GM19035 (cell line): ENCODE data around the gene HRH1.
"Not testable (repeated sequence)": the region's sequence is repeated elsewhere in the genome, so short reads cannot be mapped to it uniquely, and the experiment has no call there.

Experiments
- ATAC-seq: cut with Tn5 transposase; IDR thresholded peaks from one replicate; pipeline ENCODE4 v1.9.1; 2021; ENCODE audit not compliant: unreplicated experiment

HRH1 gene, protein sequence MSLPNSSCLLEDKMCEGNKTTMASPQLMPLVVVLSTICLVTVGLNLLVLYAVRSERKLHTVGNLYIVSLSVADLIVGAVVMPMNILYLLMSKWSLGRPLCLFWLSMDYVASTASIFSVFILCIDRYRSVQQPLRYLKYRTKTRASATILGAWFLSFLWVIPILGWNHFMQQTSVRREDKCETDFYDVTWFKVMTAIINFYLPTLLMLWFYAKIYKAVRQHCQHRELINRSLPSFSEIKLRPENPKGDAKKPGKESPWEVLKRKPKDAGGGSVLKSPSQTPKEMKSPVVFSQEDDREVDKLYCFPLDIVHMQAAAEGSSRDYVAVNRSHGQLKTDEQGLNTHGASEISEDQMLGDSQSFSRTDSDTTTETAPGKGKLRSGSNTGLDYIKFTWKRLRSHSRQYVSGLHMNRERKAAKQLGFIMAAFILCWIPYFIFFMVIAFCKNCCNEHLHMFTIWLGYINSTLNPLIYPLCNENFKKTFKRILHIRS

DNA sequence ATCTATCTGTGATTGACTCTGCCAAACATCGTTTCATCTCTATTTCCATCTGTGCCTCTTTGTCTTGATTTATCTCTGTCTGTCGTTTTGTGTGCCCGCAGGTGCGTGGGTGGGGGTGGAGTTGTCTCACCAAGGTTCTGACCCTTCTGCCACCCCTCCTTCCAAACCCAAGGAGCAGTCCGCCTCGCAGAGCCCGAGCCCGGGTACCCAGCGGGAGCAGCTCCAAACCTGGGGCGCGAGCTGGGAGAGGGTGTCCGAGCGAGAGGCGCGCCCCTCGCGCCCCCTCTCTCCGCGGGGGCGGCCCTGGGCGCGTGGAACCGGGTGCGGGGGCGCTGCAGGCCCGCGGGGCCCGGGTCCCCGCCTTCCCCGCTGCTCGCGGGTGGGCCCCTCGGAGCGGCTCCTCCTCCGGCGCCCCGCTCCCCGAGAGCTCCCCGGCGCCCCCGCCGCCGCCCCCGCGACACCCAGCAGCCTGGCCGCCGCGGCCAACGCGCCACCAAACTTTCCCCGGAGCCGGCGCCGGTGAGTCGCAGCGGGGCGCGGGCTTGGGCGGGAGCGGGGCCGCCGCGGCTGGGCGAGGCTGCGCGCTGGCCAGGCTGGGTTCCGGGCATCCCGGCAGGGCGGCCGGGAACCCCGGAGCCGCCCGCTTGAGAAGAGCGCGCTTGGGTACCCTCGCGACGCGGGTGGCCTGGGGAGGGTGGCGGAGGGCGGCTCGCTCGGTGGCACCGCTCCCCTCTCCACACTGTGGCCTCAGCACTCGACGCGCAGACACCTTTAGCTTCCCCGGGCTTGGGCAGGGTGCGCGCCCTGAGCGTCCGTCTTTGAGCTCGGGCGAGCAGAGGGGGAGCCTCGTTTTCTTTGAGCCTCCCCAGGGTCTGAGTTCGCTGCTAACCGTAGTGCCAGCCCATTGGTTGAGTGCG, at the start of gene HRH1:
Gene HRH1, plus strand, starts transcription at position 458 of the 917 bp plus-strand sequence. CDS start 104,545 bp downstream, outside the sequence.
- no peak for ATAC-seq

DNA sequence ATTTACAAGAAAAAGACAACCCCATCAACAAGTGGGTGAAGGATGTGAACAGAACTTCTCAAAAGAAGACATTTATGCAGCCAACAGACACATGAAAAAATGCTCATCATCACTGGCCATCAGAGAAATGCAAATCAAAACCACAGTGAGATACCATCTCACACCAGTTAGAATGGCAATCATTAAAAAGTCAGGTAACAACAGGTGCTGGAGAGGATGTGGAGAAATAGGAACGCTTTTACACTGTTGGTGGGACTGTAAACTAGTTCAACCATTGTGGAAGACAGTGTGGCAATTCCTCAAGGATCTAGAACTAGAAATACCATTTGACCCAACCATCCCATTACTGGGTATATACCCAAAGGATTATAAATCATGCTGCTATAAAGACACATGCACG, 41.0 kb upstream of the HRH1 start:
- not testable (repeated sequence) for ATAC-seq

DNA sequence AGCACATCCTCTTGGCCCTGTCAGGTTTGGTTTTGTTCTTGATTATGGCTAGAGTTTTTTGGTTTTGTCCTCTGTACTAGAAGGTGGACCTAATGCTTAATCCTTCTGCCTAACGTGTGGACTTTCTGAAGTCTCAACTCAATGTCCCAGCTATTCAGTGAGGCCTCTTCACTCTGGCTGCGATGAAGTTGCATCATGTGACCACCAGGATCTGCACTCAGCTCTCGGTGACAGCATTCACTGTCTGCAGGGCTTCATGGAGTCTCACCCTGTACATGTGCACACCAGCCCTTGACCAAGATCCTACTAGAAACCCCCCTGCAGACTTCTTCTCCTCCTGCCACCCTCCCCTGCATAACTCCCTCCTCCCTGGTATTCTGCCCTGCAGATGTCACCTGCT, 38.7 kb upstream of the HRH1 start:
- no peak for ATAC-seq

DNA sequence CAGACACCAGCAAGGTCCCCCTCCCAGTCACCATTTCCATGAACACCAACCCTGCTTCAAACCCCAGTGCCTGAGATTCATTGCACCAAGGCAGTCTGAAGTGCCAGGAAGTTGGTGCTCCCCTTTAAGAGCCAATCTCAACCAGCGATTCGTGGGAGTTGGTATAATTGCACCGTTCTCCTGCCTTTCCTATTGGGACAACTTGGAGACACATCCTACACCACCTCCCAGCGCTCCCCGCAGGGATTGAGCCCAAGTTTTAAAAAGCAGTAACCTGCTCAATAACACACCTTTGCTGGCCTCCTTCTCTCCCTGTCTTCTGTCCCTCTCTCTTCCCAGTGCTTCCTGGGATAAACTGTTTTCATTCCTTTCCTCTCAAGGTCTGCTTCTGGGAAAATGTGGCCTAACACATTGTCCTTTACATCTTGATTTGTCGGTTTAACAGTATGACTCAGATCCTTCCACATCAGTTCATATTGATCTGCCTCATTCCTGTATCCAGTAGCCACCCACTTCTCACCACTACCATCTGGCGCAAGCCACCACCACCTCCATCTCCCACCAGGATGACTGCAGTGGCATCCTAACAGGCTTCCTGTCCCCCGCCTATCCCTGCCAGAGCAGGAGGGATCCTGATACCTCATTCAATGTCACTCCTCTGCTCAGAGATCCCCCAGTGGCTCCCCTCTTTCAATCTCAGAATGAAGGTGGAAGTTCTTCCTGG, 37.8 kb upstream of the HRH1 start:
- no peak for ATAC-seq

DNA sequence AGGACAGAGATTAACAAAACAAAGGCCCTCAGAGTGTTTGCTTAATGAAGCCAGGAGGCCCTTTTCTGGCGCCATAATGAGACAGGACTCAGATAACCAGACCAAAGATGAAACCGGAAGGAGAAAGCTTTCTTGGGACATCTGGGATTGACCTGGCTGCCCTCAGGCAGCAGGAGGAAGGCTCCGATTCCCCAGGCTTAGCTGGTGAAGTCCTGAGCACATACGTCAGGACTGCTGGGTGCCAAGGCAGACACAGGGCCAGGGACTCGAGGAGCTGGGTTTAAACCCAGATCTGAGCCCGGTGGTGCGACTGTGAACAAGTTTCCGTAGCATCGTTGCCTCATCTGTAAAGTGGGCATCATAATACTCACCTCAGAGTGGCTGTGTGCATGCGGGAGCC, 36.7 kb upstream of the HRH1 start:
- ATAC-seq, result no peak

DNA sequence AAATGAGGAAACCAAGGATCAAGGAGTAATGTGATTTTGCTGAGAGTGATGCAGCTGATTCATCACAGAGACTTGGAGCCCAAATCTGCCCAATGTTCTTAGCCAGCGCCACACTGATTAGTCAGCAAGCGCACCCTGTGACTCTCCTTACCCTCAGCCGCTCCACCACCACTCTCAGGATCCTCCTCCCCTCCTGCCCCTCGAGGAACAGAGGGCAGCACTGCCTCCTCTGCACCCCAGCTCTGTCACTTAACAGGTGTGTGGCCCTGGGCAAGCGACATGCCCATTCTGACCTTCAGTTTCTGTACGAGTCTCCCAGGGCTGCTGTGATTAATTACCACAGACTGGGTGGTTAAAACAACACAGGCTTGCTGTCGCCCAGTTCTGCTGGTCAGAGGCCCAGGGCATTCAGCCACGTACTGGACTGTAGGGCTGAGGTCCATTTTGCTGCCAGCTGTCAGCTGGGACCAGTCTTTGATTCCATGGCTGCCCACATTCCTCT, 36.1 kb upstream of the HRH1 start:
- no peak for ATAC-seq

DNA sequence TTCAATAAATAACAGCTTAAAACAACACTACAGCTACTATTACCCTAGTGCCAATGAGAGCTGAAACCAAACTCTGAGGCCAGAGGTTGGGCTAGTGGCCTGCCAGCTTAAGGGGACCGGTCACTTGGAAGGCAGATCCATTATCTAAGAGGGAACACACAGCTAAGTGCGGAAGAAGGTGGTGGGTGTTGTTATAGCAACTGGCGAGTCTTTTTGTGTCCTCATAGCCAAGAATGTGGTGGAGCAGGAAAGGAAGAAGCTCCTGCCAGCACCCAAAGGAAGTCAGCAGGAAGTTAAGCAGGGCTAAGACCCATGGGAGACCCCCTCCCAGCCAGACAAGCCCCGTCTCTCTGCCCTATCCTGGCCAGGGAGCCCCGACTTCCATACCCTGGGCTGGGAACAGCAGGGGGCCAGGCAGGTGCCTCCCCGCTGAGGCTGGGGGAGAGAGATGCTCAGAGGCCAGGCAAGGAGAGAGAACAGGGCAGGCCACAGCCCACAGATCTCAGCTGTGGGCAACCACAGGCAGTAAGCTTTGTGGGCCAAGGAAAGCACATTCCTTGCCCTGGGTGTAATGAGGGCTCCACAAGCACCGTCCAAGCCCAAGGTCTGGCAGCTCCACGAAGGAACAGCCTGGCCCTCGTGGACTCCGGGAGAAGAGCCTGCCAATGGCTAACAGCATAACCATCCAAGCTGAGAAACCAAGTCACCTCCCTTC, 34.0 kb upstream of the HRH1 start:
- no peak for ATAC-seq

DNA sequence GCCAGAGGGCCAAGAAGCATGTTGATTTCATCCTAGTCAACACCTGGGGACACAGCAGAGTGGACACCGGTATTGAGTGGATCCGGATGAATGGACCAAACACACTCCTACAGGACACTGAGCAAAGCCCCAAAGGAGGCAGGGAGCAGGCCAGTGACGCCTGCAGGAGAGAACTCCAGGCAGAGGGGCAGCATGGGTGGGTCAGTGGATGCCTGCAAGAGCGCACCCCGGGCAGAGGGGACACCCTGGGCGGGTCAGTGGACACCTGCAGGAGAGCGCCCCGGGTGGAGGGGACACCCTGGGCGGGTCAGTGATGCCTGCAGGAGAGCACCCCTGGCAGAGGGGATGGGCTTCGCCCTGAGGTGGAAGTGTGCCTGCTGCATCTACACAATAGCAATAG, 27.6 kb upstream of the HRH1 start:
- ATAC-seq, result no peak

DNA sequence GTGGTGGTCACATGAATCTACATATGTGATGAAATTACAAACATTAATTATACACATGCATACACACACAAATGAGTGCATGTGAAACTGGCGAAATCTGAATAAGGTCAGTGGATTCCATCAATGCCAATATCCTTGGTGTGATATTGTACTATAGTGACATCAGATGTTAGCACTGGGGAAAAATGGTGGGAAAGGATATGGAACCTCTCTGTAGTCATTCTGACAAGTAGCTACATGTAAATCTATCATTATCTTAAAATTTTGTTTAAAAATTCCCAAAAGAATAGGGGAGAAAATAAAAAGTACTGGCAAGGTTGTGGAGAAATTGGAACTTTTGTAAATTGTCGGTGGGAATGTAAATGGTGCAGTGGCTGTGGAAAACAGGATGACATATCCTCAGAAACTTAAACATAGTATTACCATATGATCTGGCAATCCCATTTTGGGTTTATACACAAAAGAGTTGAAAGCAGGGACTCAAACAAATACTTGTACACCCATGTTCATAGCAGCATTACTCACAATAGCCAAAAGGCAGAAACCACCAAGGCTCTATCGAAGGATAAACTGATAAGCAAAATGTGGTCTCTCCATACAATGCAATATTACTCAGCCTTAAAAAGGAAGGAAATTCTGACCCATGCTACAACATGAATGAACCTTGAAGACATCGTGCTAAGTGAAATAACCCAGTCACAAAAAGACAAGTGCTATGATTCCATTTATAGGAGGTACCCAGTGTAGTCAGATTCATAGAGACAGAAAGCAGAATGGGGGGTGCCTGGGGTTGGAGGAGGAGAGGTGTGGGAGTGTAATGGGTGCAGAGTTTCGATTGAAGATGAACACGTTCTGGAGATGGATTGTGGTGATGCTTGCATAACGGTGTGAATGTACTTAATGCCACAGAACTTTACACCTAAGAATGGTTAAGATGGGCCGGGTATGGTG, 25.3 kb upstream of the HRH1 start:
- ATAC-seq, result no peak

DNA sequence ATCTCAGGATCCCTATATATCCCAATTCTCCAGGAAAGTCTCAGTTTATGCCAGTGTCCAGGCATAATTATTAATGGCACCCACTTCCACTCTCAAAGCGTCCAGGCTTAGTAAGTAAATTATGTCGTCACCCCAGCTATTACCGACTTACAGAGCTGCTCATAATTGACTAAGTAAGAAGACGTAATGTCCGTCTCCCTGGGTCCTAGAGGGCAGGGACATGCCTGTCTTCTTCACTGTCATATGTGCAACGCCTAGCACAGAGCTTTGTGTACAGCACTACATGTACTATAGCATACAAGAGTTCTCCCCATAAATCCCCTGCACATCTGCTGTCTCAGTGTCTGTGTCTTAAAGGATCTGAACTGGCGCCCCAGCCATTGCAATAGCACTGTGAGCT, 23.9 kb upstream of the HRH1 start:
- no peak for ATAC-seq

DNA sequence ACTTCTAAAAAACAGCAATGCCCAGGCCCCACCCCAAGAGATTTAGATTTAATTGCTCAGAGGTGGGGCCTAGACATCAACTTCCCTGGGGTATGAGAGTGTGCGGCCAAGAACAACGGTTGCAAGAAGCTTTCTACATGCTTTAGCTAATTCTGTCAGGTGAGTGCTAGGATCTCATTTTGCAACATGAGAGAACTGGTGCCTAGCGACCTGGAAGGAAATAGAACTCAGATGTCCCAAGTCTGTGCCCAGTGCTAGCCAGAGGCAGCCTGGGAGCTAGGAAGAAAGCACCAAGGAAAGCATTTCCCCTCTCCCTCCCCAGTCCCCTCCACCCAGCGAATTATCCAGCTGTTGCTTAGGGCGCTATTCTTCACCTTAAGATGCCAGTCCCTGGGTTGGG, 22.9 kb upstream of the HRH1 start:
- ATAC-seq, result no peak

DNA sequence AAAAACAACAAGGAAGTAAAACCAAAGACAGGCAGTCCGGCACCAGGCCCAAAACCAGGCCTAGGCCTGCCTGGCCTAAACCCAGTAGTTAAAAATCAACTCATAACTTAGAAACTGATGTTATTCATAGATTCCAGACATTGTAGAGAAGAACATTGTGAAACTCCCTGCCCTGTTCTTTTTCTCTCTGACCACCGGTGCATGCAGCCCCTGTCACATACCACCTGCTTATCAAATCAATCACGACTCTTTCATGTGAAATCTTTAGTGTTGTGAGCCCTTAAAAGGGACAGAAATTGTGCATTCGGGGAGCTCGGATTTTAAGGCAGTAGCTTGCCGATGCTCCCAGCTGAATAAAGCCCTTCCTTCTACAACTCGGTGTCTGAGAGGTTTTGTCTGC, 22.4 kb upstream of the HRH1 start:
- not testable (repeated sequence) for ATAC-seq

DNA sequence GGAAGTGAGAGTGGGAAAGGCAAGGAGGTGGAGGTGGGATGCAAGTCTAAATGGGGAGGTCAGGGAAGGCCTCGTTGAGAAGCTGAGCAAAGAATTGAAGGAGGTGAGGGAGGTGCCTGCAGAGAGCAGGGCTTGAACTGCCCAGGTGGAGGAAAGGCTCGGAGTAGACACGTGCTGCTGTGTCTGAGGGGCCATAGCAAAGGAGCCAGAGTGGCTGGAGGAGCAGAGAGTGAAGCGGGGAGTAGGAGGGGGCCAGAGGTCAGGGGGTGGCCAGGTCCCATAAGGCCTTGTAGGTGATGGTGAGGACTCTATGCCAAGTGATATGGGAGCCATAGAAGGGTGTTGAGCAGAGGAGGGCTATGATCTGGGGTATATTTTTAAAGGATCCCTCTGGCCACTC, 21.4 kb upstream of the HRH1 start:
- no peak for ATAC-seq

DNA sequence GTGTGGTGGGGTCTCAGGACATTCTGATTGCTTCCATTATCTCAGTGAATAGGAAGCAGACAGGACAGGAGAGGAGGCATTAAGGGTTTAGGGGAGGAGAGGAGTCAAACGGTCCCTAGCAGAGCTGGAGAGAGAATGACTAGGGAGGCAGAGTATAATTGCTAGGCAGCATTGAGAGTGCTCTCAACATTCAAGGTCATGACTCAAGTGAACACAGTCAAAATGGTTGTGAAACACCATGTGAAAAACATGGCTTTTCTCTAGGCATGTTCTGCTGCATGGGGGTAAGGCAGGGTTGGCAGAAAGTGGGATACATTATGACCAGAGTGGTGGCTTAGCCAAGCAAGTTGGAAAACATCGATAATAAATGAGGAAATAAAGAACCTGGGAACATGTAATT, 19.5 kb upstream of the HRH1 start:
- ATAC-seq, result no peak

DNA sequence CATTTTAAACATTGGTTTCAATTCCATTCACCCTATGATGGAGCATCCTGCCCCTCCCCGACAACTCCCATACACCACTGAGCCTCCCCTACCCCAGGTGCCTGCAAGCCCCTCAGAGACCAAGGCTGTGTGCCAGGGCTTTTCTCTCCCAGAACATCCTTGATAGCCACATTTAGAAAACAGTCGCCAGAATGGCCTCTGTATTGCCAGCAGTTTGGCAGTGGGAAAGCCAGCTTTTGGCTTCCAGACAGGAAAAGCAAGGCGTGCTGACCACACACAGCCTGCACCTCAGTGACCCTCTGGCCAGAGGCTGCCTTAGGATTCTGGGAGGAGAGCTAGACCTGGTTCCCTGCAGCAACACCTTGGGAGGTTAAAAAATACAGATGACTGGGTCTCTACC, 18.2 kb upstream of the HRH1 start:
- ATAC-seq, result no peak

DNA sequence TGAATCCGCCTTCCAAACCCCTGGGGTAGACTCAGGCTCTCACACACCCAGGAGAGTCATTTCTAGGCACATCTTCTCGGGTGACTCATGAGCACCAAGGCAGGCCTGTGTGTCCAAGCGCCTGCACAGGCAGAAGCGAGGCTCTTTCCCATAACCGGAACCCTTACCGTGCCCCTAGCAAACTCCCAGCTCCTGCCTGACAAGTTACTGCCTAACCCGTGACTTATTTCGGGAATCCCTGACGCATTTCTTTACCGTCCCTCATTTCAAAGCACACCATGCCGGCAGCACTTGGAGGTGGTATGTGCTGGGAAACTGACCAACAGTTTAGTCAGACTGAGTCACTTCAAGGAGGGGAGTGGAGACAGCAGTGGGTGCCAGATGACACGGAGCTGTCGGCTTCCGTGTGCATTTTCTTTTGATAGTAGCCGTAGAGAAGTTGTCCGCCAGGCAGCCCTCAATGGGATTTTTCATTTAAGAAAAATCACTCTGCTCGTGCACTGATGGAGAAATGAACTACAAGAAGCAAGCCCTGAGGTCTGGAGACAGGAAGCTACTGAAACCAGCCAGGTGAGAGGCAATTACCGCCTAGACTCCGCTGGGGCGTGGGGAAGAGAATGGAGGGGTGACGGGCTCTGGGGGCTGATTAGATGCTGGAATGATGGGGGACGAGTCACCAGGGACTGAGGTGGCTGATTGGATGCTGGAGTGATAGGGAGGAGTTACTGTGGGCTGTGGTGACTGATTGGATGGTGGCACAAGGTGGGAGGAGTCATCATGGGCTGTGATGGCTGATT, 17.3 kb upstream of the HRH1 start:
- no peak for ATAC-seq

DNA sequence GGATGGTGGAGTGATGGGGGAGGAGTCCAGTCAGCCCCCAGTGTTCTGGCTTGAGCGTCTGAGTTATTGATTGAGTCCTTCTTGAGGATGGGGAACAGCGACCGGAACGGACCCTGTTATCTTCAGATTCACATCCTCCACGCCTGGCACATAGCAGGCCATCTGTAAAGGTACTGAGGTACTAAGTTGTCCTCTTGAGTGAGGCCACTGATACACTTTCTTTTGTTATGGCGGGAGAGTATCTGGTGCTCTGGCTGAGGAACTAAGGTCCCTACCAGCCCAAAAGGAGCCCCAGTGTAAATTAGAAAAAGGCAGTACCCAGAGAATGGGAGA, 16.7 kb upstream of the HRH1 start:
- ATAC-seq, result no peak

DNA sequence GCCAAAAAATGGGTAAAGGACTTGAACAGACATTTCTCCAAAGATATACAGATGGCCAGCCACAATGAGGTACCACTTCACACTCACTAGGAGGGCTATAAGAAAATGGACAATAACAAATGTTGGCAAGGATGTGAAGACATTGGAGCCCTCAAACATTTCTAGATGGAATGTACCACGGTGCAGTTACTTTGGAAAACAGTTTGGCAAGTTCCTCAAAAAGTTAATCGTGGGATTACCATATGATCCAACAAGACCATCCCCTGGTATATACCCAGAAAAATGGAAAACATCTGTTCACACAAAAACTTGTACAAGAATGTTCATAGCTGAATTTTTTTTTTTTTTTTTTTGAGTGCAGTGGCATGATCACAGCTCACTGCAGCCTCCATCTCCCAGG, 15.9 kb upstream of the HRH1 start:
- no peak for ATAC-seq
